ENCODE data around the gene CDH24. TPM values are rescaled to one million over a fixed set of nuclear protein-coding genes. Genes with fewer than 3 reads are reported as not detected.

CDH24 gene
- total RNA-seq, 1 experiment from 2014 or later: 7.9 TPM

DNA sequence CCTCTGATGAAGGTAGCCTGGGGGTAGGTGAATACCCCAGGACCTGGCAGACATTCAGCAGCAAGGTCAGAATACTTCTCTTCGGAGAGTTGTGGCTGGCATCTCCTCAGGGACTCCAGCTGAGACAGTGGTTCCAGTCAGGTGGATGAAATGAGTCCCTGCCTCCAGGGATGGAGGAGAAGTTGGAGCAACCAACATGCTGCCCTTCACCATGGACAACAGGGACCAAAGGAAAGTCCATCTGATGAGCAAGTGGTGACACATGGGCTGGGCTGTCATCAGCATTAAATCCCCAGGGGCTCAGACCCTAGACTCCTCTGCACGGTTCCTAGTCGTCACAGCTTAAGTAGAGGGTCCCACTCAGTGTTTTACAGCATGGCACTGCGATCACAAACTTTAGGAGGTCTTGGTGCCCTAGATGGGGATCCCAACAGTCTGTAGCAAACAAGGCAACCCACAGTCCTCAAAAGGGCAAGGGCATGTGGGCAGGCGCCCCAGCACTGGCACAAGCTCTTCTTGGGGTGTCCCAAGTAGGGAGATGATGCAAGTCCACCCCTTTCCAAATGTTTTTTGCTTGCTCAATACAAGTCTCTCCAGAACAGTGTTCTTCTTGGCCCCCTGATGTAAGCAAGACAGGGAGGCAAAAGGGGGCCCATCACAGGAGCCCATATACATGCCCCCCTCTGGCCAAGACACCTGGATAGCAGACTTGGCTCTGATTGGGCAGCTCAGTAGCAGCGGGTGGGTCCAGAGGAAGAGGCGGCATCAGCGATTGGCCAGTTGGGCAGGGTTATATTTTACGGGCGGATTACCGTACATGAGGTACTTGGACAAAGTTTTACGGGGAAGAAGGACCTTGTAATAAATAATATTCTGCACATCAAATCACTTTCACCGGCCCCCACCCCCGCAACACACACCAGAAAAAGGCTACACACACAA, 10.8 kb upstream of the CDH24 start:
- Histone ChIP-seq H3K36me3 (ENCODE audit: control insufficient read depth, insufficient read depth, low read length) (peaks cover 9% of the 10 kb centered on the region), H3K4me1 (peaks cover 17% of the 10 kb centered on the region), H3K9me3 (no peaks in the 10 kb centered on the region), H3K4me3 (ENCODE audit: low read depth, low read length) (no peak overlapping the region), H3K27me3 (replicated peaks; ENCODE audit: control insufficient read depth, insufficient read depth, low read length) (no peaks in the 10 kb centered on the region)
- Mint-ChIP-seq H3K36me3 (ENCODE audit: insufficient read depth, unreplicated experiment) (peaks cover 90% of the 10 kb centered on the region), H3K4me1 (ENCODE audit: low read depth, unreplicated experiment) (peaks cover 38% of the 10 kb centered on the region), H3K27ac (ENCODE audit: unreplicated experiment) (peak overlapping the region; percentile 60), H3K4me3 (ENCODE audit: unreplicated experiment) (no peak overlapping the region), H3K9me3 (ENCODE audit: unreplicated experiment) (no peaks in the 10 kb centered on the region), H3K27me3 (ENCODE audit: insufficient read depth, unreplicated experiment) (no peaks in the 10 kb centered on the region)
- intact Hi-C loops (cut with micrococcal nuclease; ENCODE audit: unreplicated experiment): loop anchor here (2.0 kb wide), 1 partner anchor 119 kb away; no protein-coding TSS in a partner anchor
- DNase-seq: no peak
- POLR2A ChIA-PET: interaction anchor here (1.1 to 1.6 kb wide), 3 partner anchors 10 to 61 kb away, joined by 3 to 23 read pairs (median 12); partner anchors contain the start of genes ACIN1 and C14orf119
- CTCF ChIA-PET: interaction anchor here (0.6 to 2.0 kb wide), 39 partner anchors 9 to 1047 kb away, joined by 3 to 110 read pairs (median 5); partner anchors contain the start of genes ACIN1, C14orf119, CDH24 and CEBPE
- BruUV-seq (replicated peaks): no TSS peak
- no peak for TF ChIP-seq CTCF (IDR thresholded peaks at IDR 0.05; ENCODE audit: insufficient read depth in 1 of 2, low read depth in 1 of 2, low read length in 1 of 2, severe bottlenecking in 1 of 2, unreplicated experiment in 1 of 2)

DNA sequence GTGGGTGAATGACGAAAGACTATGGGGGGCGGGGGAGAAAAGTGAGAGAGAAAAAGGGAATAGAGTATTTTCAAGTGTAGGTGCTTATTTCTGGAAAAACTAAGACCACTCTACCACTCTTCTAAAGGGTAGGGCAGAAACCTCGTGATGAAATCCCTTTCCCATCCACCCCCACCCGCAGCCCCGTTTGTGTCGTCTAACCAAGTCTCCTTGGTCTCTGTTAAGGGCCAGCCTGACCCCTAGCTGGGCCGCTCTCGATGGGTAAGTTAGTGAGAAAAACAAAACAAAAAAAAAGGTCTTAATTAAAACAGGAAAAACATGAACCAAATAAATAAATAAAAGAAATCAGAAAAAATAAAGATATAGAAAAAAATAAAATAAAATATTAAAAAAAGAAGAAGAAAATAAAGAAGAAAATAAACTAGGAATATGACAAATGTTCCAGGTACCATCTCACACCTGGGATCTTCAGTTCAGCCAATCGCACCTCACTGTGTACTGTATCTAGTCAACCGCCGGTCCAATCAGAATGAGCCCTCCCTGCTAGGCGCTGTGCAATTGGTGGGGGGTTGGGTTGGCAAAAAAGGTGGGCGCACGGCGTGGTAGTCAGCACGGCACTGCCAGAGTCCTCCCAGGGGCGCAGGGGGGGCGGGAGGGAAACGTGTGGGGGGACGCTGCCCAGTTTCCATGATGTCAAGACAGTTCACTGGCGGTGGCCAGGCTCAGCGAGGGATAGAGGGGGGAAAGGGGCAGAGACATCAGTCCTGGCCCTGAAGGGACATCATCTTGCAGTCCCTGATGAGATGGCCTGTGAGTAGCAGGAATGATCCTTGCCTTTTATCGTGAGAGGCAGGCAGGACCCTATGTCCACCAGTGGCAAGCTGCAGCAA, 9.8 kb upstream of the CDH24 start:
- H3K9me3 ChIP-seq: no peaks in the 10 kb centered on the region
- Mint-ChIP-seq H3K4me1 (ENCODE audit: low read depth, unreplicated experiment) (peaks cover 42% of the 10 kb centered on the region), H3K27ac (ENCODE audit: unreplicated experiment) (no peak overlapping the region), H3K36me3 (ENCODE audit: insufficient read depth, unreplicated experiment) (peaks cover 92% of the 10 kb centered on the region), H3K4me3 (ENCODE audit: unreplicated experiment) (no peak overlapping the region), H3K9me3 (ENCODE audit: unreplicated experiment) (no peaks in the 10 kb centered on the region), H3K27me3 (ENCODE audit: insufficient read depth, unreplicated experiment) (no peaks in the 10 kb centered on the region)
- no peaks in the 10 kb centered on the region for H3K27me3 ChIP-seq (replicated peaks; ENCODE audit: control insufficient read depth, insufficient read depth, low read length)
- TF ChIP-seq CTCF (IDR thresholded peaks at IDR 0.05; ENCODE audit: insufficient read depth in 1 of 2, low read depth in 1 of 2, low read length in 1 of 2, severe bottlenecking in 1 of 2, unreplicated experiment in 1 of 2): no peak
- DNase-seq: no peak
- no TSS peak for BruUV-seq (replicated peaks)
- intact Hi-C loops (cut with micrococcal nuclease; ENCODE audit: unreplicated experiment): no loop called here
- peaks cover 21% of the 10 kb centered on the region for H3K4me1 ChIP-seq
- ChIA-PET POLR2A (no interaction called here), CTCF (interaction anchor here (2.0 kb wide), 1 partner anchor 8 kb away, joined by 48 read pairs; the partner anchor contains the start of gene CDH24)
- no peak overlapping the region for H3K4me3 ChIP-seq (ENCODE audit: low read depth, low read length)
- peaks cover 11% of the 10 kb centered on the region for H3K36me3 ChIP-seq (ENCODE audit: control insufficient read depth, insufficient read depth, low read length)

DNA sequence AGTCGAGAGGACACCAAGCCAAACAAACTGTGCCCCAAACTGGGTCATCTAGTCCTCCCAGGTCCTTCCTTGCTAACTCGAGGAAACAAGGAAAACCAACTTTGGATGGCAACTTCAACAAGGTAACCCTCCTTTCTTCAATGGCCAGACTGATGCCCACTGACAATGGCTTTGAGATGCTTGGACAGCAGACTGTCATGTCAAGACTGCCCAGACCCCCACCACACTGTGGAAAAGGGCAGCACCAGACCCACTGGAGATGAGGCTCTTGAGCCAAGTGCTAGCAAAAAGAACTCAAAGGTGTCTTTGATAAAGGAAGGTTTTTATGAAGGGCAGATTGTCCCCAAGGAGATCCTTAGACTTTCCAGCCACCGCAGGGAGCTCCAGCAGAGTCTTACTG, 9.0 kb upstream of the CDH24 start:
- Histone ChIP-seq H3K27me3 (replicated peaks; ENCODE audit: control insufficient read depth, insufficient read depth, low read length) (no peaks in the 10 kb centered on the region), H3K4me3 (ENCODE audit: low read depth, low read length) (no peak overlapping the region), H3K36me3 (ENCODE audit: control insufficient read depth, insufficient read depth, low read length) (peaks cover 11% of the 10 kb centered on the region), H3K9me3 (no peaks in the 10 kb centered on the region), H3K4me1 (peaks cover 16% of the 10 kb centered on the region)
- intact Hi-C loops (cut with micrococcal nuclease; ENCODE audit: unreplicated experiment): no loop called here
- Mint-ChIP-seq H3K4me1 (ENCODE audit: low read depth, unreplicated experiment) (peaks cover 34% of the 10 kb centered on the region), H3K27me3 (ENCODE audit: insufficient read depth, unreplicated experiment) (no peaks in the 10 kb centered on the region), H3K4me3 (ENCODE audit: unreplicated experiment) (no peak overlapping the region), H3K9me3 (ENCODE audit: unreplicated experiment) (no peaks in the 10 kb centered on the region), H3K27ac (ENCODE audit: unreplicated experiment) (no peak overlapping the region), H3K36me3 (ENCODE audit: insufficient read depth, unreplicated experiment) (peaks cover 92% of the 10 kb centered on the region)
- ChIA-PET POLR2A (no interaction called here), CTCF (no interaction called here)
- BruUV-seq (replicated peaks): no TSS peak
- TF ChIP-seq CTCF (IDR thresholded peaks at IDR 0.05; ENCODE audit: insufficient read depth in 1 of 2, low read depth in 1 of 2, low read length in 1 of 2, severe bottlenecking in 1 of 2, unreplicated experiment in 1 of 2): no peak
- DNase-seq: no peak
